ENCODE data around the gene PRKX. TPM values are rescaled to one million over a fixed set of nuclear protein-coding genes. Genes with fewer than 3 reads are reported as not detected.

PRKX gene
- total RNA-seq, 4 donors from 2014 or later, result 11.5 to 22.1 (median 18.1) TPM

DNA sequence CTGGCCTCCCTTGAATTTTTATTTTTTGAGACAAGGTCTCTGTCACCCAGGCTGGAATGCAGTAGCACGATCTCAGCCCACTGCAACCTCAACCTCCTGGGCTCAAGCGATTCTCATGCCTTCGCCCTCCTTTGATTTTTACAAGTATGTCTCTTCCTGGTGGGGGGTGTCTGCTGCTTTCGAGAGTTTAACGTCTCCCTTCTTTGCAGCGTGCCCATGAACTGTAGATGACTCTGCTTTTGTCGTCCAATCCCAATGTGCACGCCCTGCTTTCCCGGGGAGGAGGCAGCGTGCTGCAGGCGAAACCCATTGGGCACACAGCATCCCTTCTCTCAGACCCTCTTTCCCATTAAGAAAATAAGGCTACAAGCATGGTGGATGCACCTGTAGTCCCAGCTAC lies 7.0 kb downstream of the PRKX start:
- TF ChIP-seq, protein P1, sequence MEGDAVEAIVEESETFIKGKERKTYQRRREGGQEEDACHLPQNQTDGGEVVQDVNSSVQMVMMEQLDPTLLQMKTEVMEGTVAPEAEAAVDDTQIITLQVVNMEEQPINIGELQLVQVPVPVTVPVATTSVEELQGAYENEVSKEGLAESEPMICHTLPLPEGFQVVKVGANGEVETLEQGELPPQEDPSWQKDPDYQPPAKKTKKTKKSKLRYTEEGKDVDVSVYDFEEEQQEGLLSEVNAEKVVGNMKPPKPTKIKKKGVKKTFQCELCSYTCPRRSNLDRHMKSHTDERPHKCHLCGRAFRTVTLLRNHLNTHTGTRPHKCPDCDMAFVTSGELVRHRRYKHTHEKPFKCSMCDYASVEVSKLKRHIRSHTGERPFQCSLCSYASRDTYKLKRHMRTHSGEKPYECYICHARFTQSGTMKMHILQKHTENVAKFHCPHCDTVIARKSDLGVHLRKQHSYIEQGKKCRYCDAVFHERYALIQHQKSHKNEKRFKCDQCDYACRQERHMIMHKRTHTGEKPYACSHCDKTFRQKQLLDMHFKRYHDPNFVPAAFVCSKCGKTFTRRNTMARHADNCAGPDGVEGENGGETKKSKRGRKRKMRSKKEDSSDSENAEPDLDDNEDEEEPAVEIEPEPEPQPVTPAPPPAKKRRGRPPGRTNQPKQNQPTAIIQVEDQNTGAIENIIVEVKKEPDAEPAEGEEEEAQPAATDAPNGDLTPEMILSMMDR (IDR thresholded peaks at IDR 0.05; ENCODE audit: low read depth), result no peak

DNA sequence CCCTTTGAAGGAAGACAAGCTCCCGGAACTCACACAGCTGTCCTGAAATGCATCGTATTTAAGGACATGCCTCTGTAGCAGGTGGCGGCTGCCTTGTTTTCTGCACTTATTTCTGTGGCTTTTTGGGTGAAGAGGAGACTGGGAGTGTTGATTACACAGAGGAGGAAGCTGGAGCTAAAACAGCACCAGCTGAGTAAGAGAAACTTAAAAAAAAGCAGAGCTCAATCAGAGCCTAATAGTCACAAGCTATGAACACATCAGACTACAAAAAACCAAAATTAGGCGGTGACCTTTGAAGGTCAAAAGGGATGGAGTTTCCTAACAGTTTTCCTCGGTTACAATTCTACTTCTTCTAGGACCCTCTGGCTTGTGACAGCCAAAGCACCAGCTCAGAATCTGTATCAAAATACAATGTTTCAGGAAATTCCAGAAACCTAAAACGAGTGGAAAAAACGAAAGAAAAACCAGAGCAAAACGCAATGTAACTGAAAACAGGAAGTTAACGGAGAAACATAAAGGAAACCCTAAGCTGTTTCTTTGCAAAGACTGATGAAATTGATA lies 13.5 kb downstream of the PRKX start:
- TF ChIP-seq, protein P1 (IDR thresholded peaks at IDR 0.05; ENCODE audit: low read depth), result no peak

DNA sequence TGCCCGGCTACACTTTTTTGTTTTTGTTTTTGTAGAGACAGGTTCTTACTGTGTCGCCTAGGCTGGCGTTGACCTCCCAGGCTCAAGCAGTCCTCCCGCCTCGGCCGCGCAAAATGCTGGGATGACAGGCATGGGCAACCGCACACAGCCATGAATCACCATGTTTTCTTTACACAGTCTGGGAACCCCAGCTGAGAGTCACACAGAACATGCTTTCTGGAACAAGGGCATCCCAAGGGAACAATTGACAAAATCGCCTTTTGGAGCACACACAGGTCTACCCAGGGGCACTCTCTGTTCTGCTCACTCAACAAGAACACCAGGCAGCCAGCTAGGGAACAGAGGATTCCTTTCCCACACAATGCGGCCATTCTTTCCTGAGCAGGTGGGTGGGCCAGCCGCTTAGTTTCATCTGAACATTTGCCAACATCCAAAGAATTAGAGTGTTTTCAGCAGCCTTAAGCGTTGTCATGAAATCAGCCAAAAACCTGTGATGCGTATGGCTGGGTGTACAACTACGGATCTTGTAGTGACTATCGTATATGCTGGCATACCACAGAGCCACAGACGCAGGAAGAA lies 15.7 kb downstream of the PRKX start:
- TF ChIP-seq, protein P1 (IDR thresholded peaks at IDR 0.05; ENCODE audit: low read depth), result no peak

DNA sequence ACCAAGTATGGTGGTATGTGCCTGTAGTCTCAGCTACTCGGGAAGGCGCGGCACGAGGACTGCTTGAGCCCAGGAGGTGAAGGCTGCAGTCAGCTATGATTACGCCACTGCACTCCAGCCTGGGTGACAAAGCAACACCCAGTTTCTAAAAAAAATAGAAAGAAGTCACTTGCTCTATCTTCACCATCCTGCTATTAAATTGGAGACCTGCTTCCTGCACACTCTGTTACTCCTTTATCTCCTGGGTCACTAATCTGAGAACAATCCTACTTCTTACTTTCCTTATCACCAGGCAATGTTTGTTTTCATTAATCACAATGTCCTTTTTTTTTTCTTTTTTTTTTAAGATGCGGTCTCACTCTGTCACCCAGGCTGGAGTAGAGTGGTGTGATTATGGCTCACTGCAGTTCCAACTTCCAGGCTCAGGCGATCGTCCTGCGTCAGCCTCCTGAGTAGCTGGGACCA lies 16.2 kb downstream of the PRKX start:
- TF ChIP-seq, protein P1 (IDR thresholded peaks at IDR 0.05; ENCODE audit: low read depth), result no peak

DNA sequence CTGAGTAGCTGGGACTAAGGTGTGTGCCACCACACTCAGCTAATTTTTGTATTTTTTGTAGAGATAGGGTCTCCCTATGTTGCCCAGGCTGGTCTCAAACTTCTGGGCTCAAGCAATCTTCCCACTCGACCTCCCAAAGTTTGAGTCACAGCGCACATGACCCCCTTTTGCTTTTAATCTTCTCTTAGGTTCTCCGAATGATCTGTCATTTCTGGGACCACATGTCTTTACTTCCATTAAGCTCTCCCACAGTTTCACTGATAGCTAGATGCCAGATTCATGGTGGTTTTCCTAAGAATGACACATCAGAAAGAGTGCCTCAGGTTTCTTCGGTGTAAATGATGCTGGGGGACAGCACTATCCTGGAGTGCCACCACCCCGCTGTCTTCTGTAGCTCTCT lies 17.9 kb downstream of the PRKX start:
- TF ChIP-seq, protein P1 (IDR thresholded peaks at IDR 0.05; ENCODE audit: low read depth), result no peak

DNA sequence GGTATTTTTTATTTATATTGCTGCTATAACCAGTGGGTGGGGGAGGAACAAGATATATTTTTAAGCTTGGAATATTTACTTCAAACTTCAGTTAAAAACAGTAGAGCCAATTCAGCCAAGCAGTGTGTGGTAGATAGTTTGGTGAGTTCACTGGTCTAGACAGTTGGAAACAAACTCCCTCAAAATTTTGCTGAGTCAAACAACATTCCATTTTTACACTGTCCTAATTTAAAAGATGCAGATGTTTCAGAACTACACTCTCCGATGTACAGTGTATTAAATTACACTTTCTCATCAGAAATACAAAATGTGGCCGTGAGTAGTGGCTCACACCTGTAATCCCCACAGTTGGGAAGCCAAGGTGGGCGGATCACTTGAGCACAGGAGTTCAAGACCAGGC lies 23.3 kb downstream of the PRKX start:
- TF ChIP-seq, protein P1 (IDR thresholded peaks at IDR 0.05; ENCODE audit: low read depth), result no peak

DNA sequence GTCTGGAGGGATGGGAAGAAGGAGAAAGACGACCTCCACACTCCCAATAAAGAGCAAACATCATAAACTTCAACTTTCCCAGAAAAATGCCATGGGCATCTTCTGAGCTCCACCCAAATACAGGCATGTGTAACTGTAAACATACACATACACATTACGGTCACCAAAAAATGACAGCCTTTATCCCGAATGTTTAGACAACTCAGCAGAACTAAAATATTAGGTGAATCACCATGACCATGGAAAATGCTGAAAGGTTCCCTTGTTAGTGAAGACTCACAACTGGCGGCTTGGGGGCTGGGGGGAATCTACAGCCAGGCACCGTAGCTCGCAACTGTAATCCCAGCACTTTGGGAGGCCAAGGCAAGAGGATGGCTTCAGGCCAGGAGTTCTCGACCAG lies 33.0 kb downstream of the PRKX start:
- TF ChIP-seq, protein P1 (IDR thresholded peaks at IDR 0.05; ENCODE audit: low read depth), result no peak
